WTC11 (cell line): ENCODE measurements around the gene NSF. TPM values are rescaled to one million over a fixed set of nuclear protein-coding genes. Genes with fewer than 3 reads are reported as not detected.

Source experiments
- ATAC-seq: fragments of 200-7000 bp; cut with Tn5 transposase; 2 replicates; pipeline ENCODE4 v1.10.0; 2021; ENCODE audit warnings: mild to moderate bottlenecking, moderate library complexity
- CTCF ChIA-PET: fragments of 300-600 bp; sonication (Branson Sonifier 250); formaldehyde crosslinking; loops from one replicate; lab custom pipeline; 2021; ENCODE audit warnings: antibody characterized with exemption; lab: Charles Lee
- POLR2A ChIA-PET: fragments of 350-600 bp; sonication (Branson Sonifier 250); formaldehyde crosslinking; loops from one replicate; lab custom pipeline; 2021; ENCODE audit warnings: antibody characterized with exemption; lab: Charles Lee
- DNase-seq: peaks from one replicate; pipeline ENCODE4 v3.0.0; 2021; ENCODE audit warnings: low spot score
- H3K27ac Mint-ChIP-seq: 2 replicates; pipeline ENCODE4 v1.8.0; 2021; ENCODE audit warnings: mixed read lengths
- H3K27me3 Mint-ChIP-seq: 2 replicates; pipeline ENCODE4 v1.8.0; 2021; ENCODE audit warnings: low read depth, mild to moderate bottlenecking, moderate library complexity, mixed read lengths
- H3K36me3 Mint-ChIP-seq: 2 replicates; pipeline ENCODE4 v1.8.0; 2021; ENCODE audit warnings: mixed read lengths
- H3K4me1 Mint-ChIP-seq: 2 replicates; pipeline ENCODE4 v1.8.0; 2022; ENCODE audit warnings: mixed read lengths
- H3K4me3 Mint-ChIP-seq: 2 replicates; pipeline ENCODE4 v1.8.0; 2021; ENCODE audit warnings: mild to moderate bottlenecking, moderate library complexity, mixed read lengths
- H3K9me3 Mint-ChIP-seq: 2 replicates; pipeline ENCODE4 v1.8.0; 2021; ENCODE audit warnings: mixed read lengths
- CREB1 ChIP-seq: sonication (generic); formaldehyde crosslinking; IDR thresholded peaks from 2 replicates; pipeline ENCODE4 v1.8.0; 2023; ENCODE audit warnings: mild to moderate bottlenecking, missing genetic modification reagents
- E2F1 ChIP-seq: sonication (generic); formaldehyde crosslinking; IDR thresholded peaks from 2 replicates; pipeline ENCODE4 v1.8.0; 2022; ENCODE audit warnings: mild to moderate bottlenecking, missing genetic modification reagents
- EMX1 ChIP-seq: fragments of 250-450 bp; sonication (Bioruptor Pico); IDR thresholded peaks from 2 replicates; pipeline ENCODE4 v1.8.0; 2021; ENCODE audit warnings: mild to moderate bottlenecking
- GRHL2 ChIP-seq: fragments of 250-450 bp; sonication (Bioruptor Pico); IDR thresholded peaks from 2 replicates; pipeline ENCODE4 v1.8.0; 2022; ENCODE audit warnings: mild to moderate bottlenecking, moderate library complexity; ENCODE audit not compliant: insufficient replicate concordance, severe bottlenecking
- GTF2I ChIP-seq: fragments of 250-450 bp; sonication (Bioruptor Pico); conservative IDR thresholded peaks from 2 replicates; pipeline ENCODE4 v1.4.0; 2021; ENCODE audit warnings: mild to moderate bottlenecking
- JAZF1 ChIP-seq: fragments of 250-450 bp; sonication (Bioruptor Pico); IDR thresholded peaks from 2 replicates; pipeline ENCODE4 v1.9.0; 2021; ENCODE audit warnings: moderate library complexity, mild to moderate bottlenecking, inconsistent platforms
- JUN ChIP-seq: sonication (generic); formaldehyde crosslinking; IDR thresholded peaks from 2 replicates; pipeline ENCODE4 v1.8.0; 2023; ENCODE audit warnings: mild to moderate bottlenecking, missing genetic modification reagents
- MAX ChIP-seq: sonication (generic); formaldehyde crosslinking; IDR thresholded peaks from 2 replicates; pipeline ENCODE4 v1.8.0; 2022; ENCODE audit warnings: mild to moderate bottlenecking, missing genetic modification reagents
- MLX ChIP-seq: sonication (generic); formaldehyde crosslinking; IDR thresholded peaks from 2 replicates; pipeline ENCODE4 v1.8.1; 2023; ENCODE audit warnings: mild to moderate bottlenecking, missing genetic modification reagents, moderate library complexity
- NFE2L1 ChIP-seq: sonication (generic); formaldehyde crosslinking; IDR thresholded peaks from 2 replicates; pipeline ENCODE4 v1.8.1; 2023; ENCODE audit warnings: missing genetic modification reagents
- NFYB ChIP-seq: sonication (generic); formaldehyde crosslinking; conservative IDR thresholded peaks from 2 replicates; pipeline ENCODE4 v1.8.0; 2022; ENCODE audit warnings: low read depth, missing genetic modification reagents
- NR2C2 ChIP-seq: sonication (generic); formaldehyde crosslinking; IDR thresholded peaks from 2 replicates; pipeline ENCODE4 v1.8.0; 2022; ENCODE audit warnings: mild to moderate bottlenecking, missing genetic modification reagents
- PREB ChIP-seq: sonication (generic); formaldehyde crosslinking; IDR thresholded peaks from 2 replicates; pipeline ENCODE4 v1.8.1; 2022; ENCODE audit warnings: mild to moderate bottlenecking, missing genetic modification reagents, moderate library complexity, borderline replicate concordance
- PRRX2 ChIP-seq: fragments of 250-450 bp; sonication (Bioruptor Pico); IDR thresholded peaks from 2 replicates; pipeline ENCODE4 v1.8.0; 2021; ENCODE audit warnings: mild to moderate bottlenecking
- RORB ChIP-seq: fragments of 250-450 bp; sonication (Bioruptor Pico); IDR thresholded peaks from 2 replicates; pipeline ENCODE4 v1.9.0; 2021; ENCODE audit warnings: mild to moderate bottlenecking
- TCF7 ChIP-seq: sonication (generic); formaldehyde crosslinking; IDR thresholded peaks from 2 replicates; pipeline ENCODE4 v1.8.0; 2022; ENCODE audit warnings: mild to moderate bottlenecking, low read depth, missing genetic modification reagents, moderate library complexity
- USF2 ChIP-seq: sonication (generic); formaldehyde crosslinking; IDR thresholded peaks from 2 replicates; pipeline ENCODE4 v1.8.1; 2023; ENCODE audit warnings: mild to moderate bottlenecking, missing genetic modification reagents, moderate library complexity
- ZMAT4 ChIP-seq: fragments of 250-450 bp; sonication (Bioruptor Pico); IDR thresholded peaks from 2 replicates; pipeline ENCODE4 v1.9.0; 2021; ENCODE audit warnings: mild to moderate bottlenecking
- ZNF121 ChIP-seq: sonication (generic); formaldehyde crosslinking; IDR thresholded peaks from 2 replicates; pipeline ENCODE4 v1.8.0; 2023; ENCODE audit warnings: missing genetic modification reagents
- ZNF232 ChIP-seq: sonication (generic); formaldehyde crosslinking; IDR thresholded peaks from 2 replicates; pipeline ENCODE4 v1.8.0; 2022; ENCODE audit warnings: mild to moderate bottlenecking, missing genetic modification reagents
- ZNF317 ChIP-seq: sonication (generic); formaldehyde crosslinking; IDR thresholded peaks from 2 replicates; pipeline ENCODE4 v1.8.1; 2023; ENCODE audit warnings: low read depth, mild to moderate bottlenecking, moderate library complexity, missing genetic modification reagents, borderline replicate concordance
- ZNF423 ChIP-seq: fragments of 250-450 bp; sonication (Bioruptor Pico); IDR thresholded peaks from 2 replicates; pipeline ENCODE4 v2.1.2; 2022; ENCODE audit warnings: mild to moderate bottlenecking, moderate library complexity
- ZNF532 ChIP-seq: fragments of 250-450 bp; sonication (Bioruptor Pico); IDR thresholded peaks from 2 replicates; pipeline ENCODE4 v1.9.0; 2021; ENCODE audit warnings: mild to moderate bottlenecking, borderline replicate concordance
- total RNA-seq: library from RNA; stranded (reverse); gene quantifications from 3 replicates; pipeline ENCODE4 v1.2.3, GENCODE V29; 2021

NSF gene
- total RNA-seq, 1 experiment from 2014 or later = 23.0 TPM

- TF ChIP-seq TCF7 (CRISPR knock-in tag) = no peak
- TF ChIP-seq ZNF317 (CRISPR knock-in tag) = no peak
- TF ChIP-seq NFYB (CRISPR knock-in tag) = no peak
- TF ChIP-seq ZNF423 (CRISPR knock-in tag) = no peak
Observed at GRCh38 chr17:46744441-46744840, 154.0 kb downstream of the NSF start (continued).

GRCh38 chr17:46745376-46745775 lies 154.9 kb downstream of the NSF start:
- no peak overlapping the region for H3K27ac Mint-ChIP-seq
- POLR2A ChIA-PET = no interaction called here
- no peak for ATAC-seq

GRCh38 chr17:46751425-46751824 lies 161.0 kb downstream of the NSF start:
- ChIA-PET CTCF (interaction anchor here (1.1 kb wide), 1 partner anchor 10 kb away, joined by 3 read pairs; no protein-coding TSS in a partner anchor), POLR2A (no interaction called here)
- Mint-ChIP-seq H3K4me1 (no peaks in the 10 kb centered on the region), H3K4me3 (no peak overlapping the region), H3K27ac (no peak overlapping the region), H3K9me3 (no peaks in the 10 kb centered on the region), H3K27me3 (no peaks in the 10 kb centered on the region), H3K36me3 (0 out of 2 replicates have a peak, but pooled peaks cover 2% of the 10 kb centered on the region)
- no peak for TF ChIP-seq MLX
- TF ChIP-seq NFYB (CRISPR knock-in tag) = no peak
- TF ChIP-seq CREB1 (CRISPR knock-in tag) = no peak
- TF ChIP-seq MAX (CRISPR knock-in tag) = no peak
- no peak for TF ChIP-seq EMX1 (CRISPR knock-in tag)
- no peak for TF ChIP-seq ZNF232 (CRISPR knock-in tag)
- TF ChIP-seq NR2C2 (CRISPR knock-in tag) = no peak
- TF ChIP-seq E2F1 (CRISPR knock-in tag) = no peak
- no peak for TF ChIP-seq JUN (CRISPR knock-in tag)
- no peak for TF ChIP-seq RORB
- no peak for TF ChIP-seq GTF2I (CRISPR knock-in tag)
- TF ChIP-seq NFE2L1 (CRISPR knock-in tag) = no peak
- TF ChIP-seq PREB = no peak
- TF ChIP-seq GRHL2 (CRISPR knock-in tag) = no peak
- TF ChIP-seq PRRX2 (CRISPR knock-in tag) = no peak
- DNase-seq (no peak), ATAC-seq (no peak)

More at GRCh38 chr17:46745376-46745775, 154.9 kb downstream of the NSF start:
- DNase-seq = no peak
- Mint-ChIP-seq H3K9me3 (no peaks in the 10 kb centered on the region), H3K36me3 (no peaks in the 10 kb centered on the region), H3K4me3 (no peak overlapping the region), H3K27me3 (no peaks in the 10 kb centered on the region), H3K4me1 (peaks cover 10% of the 10 kb centered on the region; the same call in 1 of the 2 replicates)
- CTCF ChIA-PET = no interaction called here
- TF ChIP-seq ZMAT4 (CRISPR knock-in tag) = no peak

GRCh38 chr17:46753776-46754175 lies 163.3 kb downstream of the NSF start:
- Mint-ChIP-seq H3K4me1 (no peaks in the 10 kb centered on the region), H3K36me3 (0 out of 2 replicates have a peak, but pooled peaks cover 2% of the 10 kb centered on the region), H3K27me3 (no peaks in the 10 kb centered on the region), H3K9me3 (no peaks in the 10 kb centered on the region), H3K27ac (no peak overlapping the region), H3K4me3 (no peak overlapping the region)
- ChIA-PET POLR2A (no interaction called here), CTCF (no interaction called here)
- DNase-seq = no peak
- TF ChIP-seq USF2 (no peak), JAZF1 (CRISPR knock-in tag) (no peak), ZNF121 (CRISPR knock-in tag) (no peak), ZNF532 (CRISPR knock-in tag) (no peak)
- no peak for ATAC-seq
